Measurements from ENCODE around the gene BST1. TPM values are rescaled to one million over a fixed set of nuclear protein-coding genes. Genes with fewer than 3 reads are reported as not detected.

BST1 gene
- total RNA-seq, 3 donors from 2014 or later = 4.7 to 14.6 (median 6.9) TPM

- H3K36me3 ChIP-seq (ENCODE audit: low read depth) = no peaks in the 10 kb centered on the region
- DNase-seq (no peak), ATAC-seq (no peak)
- H3K4me3 ChIP-seq = no peak overlapping the region
- H3K4me1 ChIP-seq (ENCODE audit: low read depth) = peaks cover 10% of the 10 kb centered on the region
- intact Hi-C loops (cut with DNase I, micrococcal nuclease) = no loop called here
- no peak for TF ChIP-seq CTCF (IDR thresholded peaks at IDR 0.05)
- no peaks in the 10 kb centered on the region for H3K9me3 ChIP-seq
Measured at GRCh38 chr4:15781427-15782095, 78.7 kb downstream of the BST1 start.

Other genes with a start within 250 kb of the BST1 start
- gene CC2D2A, start 233.2 kb upstream of the BST1 start, total RNA-seq = 10 to 100 TPM in 1 of 3 donors, 1 to 10 TPM in 2; 6.3 to 39.1 (median 7.6) TPM
- 100 to 1,000 TPM in 1 of 3 donors, 10 to 100 TPM in 2; 44.8 to 104 (median 60.4) TPM for gene FBXL5, start 47.7 kb upstream of the BST1 start, total RNA-seq
- 10 to 100 TPM; 35.3 to 46.1 (median 38.9) TPM for gene FAM200B, start 21.2 kb upstream of the BST1 start, total RNA-seq
- gene CD38, start 75.3 kb downstream of the BST1 start, total RNA-seq = 1 to 10 TPM; 1.8 to 6.2 (median 3.8) TPM
- gene FGFBP1, start 235.7 kb downstream of the BST1 start, total RNA-seq = 10 to 100 TPM; 10.8 to 39.4 (median 34.7) TPM

Data from mucosa of descending colon (tissue), 3 donors.